Stimulated activated naive CD4-positive, alpha-beta T cell (primary cell): Measurements from ENCODE around the gene TMEM43.
"Not testable (repeated sequence)": the region's sequence is repeated elsewhere in the genome, so short reads cannot be mapped to it uniquely, and the experiment has no call there.

Source experiments
- DNase-seq, 6 experiments: peaks; one replicate each; lab custom pipeline; 2025; lab: John Stamatoyannopoulos, UW

TMEM43 gene

GRCh38 chr3:14124615-14125192, at the start of gene TMEM43, which contains the start of gene CHCHD4:
Gene TMEM43, plus strand, starts transcription at chr3:14125052. Its CDS starts 142 bp downstream, at chr3:14125194.
Gene CHCHD4, minus strand, starts transcription at chr3:14124870. Its CDS starts 194 bp downstream, at chr3:14124676.
- peak; percentile 93 to 99 (median 97) for DNase-seq

- DNase-seq: not testable (repeated sequence)
Measured at GRCh38 chr3:14075233-14075632, 49.6 kb upstream of the TMEM43 start.

- no peak for DNase-seq
Measured at GRCh38 chr3:14077310-14077709, 47.5 kb upstream of the TMEM43 start.

GRCh38 chr3:14082108-14082657, 42.7 kb upstream of the TMEM43 start:
- no peak for DNase-seq

GRCh38 chr3:14087461-14087860, 37.4 kb upstream of the TMEM43 start:
- not testable (repeated sequence) for DNase-seq

GRCh38 chr3:14091959-14092358, 32.9 kb upstream of the TMEM43 start:
- not testable (repeated sequence) for DNase-seq

GRCh38 chr3:14092464-14092863, 32.4 kb upstream of the TMEM43 start:
- no peak for DNase-seq

- DNase-seq: no peak
Measured at GRCh38 chr3:14093831-14094230, 31.0 kb upstream of the TMEM43 start.

GRCh38 chr3:14096742-14097141, 28.1 kb upstream of the TMEM43 start:
- no peak for DNase-seq

- DNase-seq: no peak
Measured at GRCh38 chr3:14097616-14098391, 27.0 kb upstream of the TMEM43 start.

- DNase-seq: not testable (repeated sequence)
Measured at GRCh38 chr3:14109821-14110220, 15.0 kb upstream of the TMEM43 start.

GRCh38 chr3:14110699-14111098, 14.2 kb upstream of the TMEM43 start:
- DNase-seq: no peak

GRCh38 chr3:14113965-14114635, 10.8 kb upstream of the TMEM43 start:
- no peak for DNase-seq

GRCh38 chr3:14117468-14118399, 7.1 kb upstream of the TMEM43 start:
- DNase-seq: no peak

- DNase-seq: no peak
Measured at GRCh38 chr3:14118400-14119381, 6.2 kb upstream of the TMEM43 start.

GRCh38 chr3:14119651-14120050, 5.2 kb upstream of the TMEM43 start:
- DNase-seq: no peak

GRCh38 chr3:14120111-14120920, 4.5 kb upstream of the TMEM43 start:
- no peak for DNase-seq

- DNase-seq: not testable (repeated sequence)
Measured at GRCh38 chr3:14120921-14121448, 3.9 kb upstream of the TMEM43 start.

GRCh38 chr3:14121859-14122258, 3.0 kb upstream of the TMEM43 start:
- no peak for DNase-seq
